ENCODE data around the gene GRAMD1C.

DNA sequence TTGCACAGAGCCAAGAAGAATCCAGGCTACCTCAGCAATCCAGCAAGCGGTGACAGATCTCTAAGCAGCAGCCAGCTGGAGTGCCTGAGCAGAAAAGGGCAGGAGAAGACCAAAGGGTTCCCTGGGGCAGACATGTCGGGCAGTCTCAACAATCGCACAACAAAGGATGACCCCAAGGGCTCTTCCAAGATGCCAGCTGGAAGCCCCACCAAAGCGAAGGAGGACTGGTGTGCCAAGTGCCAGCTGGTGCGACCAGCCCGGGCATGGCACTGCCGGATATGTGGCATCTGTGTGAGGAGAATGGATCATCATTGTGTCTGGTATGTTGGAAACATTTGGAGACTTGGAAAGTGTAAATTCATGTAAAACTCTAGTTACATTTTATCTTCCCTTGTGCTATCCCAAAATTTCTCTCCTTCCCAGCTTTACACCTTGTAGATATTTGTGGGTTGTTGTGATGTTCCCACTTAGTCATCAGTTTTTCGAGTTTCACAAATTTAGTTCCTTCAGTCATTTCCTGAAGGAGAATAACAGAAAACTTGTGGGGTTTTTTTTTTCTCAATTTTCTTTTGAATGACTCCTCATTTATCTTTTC is 115.6 kb downstream of the GRAMD1C start:
- TF ChIP-seq POLR2A (IDR thresholded peaks at IDR 0.05) (no peak), POLR2AphosphoS5 (IDR thresholded peaks at IDR 0.05) (no peak), EP300 (IDR thresholded peaks at IDR 0.05) (no peak)
- TF ChIP-seq, protein P1, sequence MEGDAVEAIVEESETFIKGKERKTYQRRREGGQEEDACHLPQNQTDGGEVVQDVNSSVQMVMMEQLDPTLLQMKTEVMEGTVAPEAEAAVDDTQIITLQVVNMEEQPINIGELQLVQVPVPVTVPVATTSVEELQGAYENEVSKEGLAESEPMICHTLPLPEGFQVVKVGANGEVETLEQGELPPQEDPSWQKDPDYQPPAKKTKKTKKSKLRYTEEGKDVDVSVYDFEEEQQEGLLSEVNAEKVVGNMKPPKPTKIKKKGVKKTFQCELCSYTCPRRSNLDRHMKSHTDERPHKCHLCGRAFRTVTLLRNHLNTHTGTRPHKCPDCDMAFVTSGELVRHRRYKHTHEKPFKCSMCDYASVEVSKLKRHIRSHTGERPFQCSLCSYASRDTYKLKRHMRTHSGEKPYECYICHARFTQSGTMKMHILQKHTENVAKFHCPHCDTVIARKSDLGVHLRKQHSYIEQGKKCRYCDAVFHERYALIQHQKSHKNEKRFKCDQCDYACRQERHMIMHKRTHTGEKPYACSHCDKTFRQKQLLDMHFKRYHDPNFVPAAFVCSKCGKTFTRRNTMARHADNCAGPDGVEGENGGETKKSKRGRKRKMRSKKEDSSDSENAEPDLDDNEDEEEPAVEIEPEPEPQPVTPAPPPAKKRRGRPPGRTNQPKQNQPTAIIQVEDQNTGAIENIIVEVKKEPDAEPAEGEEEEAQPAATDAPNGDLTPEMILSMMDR (IDR thresholded peaks at IDR 0.05), result no peak
